Fibroblast of lung (primary cell): Measurements from ENCODE around the gene FNDC10.

Source experiments
- EZH2 ChIP-seq: IDR thresholded peaks from 2 replicates; pipeline ENCODE4 v1.5.1; 2012; ENCODE audit warnings: low read length, control low read depth, mild to moderate bottlenecking; ENCODE audit errors: missing control alignments
- TF ChIP-seq, protein P1 (sequence below), 2 donors: IDR thresholded peaks in 1 of 2; conservative IDR thresholded peaks in 1 of 2; 1 replicate in 1 of 2; 2 replicates in 1 of 2; pipeline ENCODE4 v1.5.1; 2011 to 2012; ENCODE audit warnings: low read length in 2 of 2, control low read depth in 1 of 2, inconsistent platforms in 1 of 2, low read depth in 1 of 2, mild to moderate bottlenecking in 1 of 2

DNA sequence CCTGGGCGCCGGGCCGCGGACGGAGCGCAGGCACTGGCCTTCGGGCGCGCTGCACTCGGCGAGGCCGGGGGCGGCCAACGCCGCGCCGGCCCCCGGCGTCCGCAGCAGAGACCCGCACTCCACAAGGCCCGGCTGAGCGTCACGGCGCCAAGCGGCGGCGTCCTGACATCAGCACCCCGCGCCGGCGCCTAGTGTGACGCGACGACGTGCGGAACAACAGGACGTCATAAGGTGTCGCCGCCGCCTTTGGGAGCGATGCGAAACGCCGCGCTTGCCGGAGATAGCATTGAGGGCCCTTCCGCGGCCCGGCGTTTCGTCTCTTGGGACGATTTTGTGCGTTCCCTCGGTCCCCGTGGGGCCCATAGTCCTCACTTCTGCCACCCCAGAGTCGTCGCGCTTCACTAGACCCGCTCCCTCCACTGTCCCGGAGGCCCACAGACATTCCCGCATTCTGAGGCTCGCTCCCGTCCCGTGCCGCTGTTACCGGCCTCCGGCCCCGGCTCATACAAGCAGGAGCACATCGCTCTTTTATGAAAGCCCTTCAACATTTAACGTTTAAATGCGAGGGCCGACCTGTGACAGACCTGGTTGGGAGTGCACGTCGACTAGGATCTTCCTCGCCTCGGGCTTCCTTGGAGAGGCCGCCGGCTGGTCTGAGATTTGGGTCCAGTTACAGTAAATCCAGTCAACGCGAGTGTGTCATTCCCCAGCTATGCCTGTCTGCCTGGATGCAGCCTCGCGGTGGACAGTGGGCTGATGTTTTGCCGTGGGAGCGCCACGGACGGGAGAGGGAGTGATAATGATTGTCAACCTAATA, 25.0 kb downstream of the FNDC10 start, which contains the start of gene SSU72:
- TF ChIP-seq, protein P1, sequence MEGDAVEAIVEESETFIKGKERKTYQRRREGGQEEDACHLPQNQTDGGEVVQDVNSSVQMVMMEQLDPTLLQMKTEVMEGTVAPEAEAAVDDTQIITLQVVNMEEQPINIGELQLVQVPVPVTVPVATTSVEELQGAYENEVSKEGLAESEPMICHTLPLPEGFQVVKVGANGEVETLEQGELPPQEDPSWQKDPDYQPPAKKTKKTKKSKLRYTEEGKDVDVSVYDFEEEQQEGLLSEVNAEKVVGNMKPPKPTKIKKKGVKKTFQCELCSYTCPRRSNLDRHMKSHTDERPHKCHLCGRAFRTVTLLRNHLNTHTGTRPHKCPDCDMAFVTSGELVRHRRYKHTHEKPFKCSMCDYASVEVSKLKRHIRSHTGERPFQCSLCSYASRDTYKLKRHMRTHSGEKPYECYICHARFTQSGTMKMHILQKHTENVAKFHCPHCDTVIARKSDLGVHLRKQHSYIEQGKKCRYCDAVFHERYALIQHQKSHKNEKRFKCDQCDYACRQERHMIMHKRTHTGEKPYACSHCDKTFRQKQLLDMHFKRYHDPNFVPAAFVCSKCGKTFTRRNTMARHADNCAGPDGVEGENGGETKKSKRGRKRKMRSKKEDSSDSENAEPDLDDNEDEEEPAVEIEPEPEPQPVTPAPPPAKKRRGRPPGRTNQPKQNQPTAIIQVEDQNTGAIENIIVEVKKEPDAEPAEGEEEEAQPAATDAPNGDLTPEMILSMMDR (conservative IDR thresholded peaks at IDR 0.05 in 1 of 2, IDR thresholded peaks at IDR 0.05 in 1 of 2; ENCODE audit: low read depth in 1 of 2, low read length in 2 of 2) = no peak
- TF ChIP-seq EZH2 = no peak
